HG03097 (cell line): ENCODE measurements around the gene SRL.
"Not testable (repeated sequence)": the region's sequence is repeated elsewhere in the genome, so short reads cannot be mapped to it uniquely, and the experiment has no call there.

Source experiments
- ATAC-seq: cut with Tn5 transposase; IDR thresholded peaks from one replicate; pipeline ENCODE4 v1.9.1; 2021; ENCODE audit not compliant: unreplicated experiment, low FRiP score

The SRL gene

GRCh38 chr16:4175849-4176248 is 66.0 kb downstream of the SRL start:
- no peak for ATAC-seq

GRCh38 chr16:4172070-4172469 is 69.8 kb downstream of the SRL start:
- ATAC-seq: no peak

GRCh38 chr16:4169415-4169814 is 72.5 kb downstream of the SRL start:
- no peak for ATAC-seq

- no peak for ATAC-seq
Measured at GRCh38 chr16:4166821-4167220, 75.1 kb downstream of the SRL start.

- no peak for ATAC-seq
Measured at GRCh38 chr16:4160658-4161430, 81.0 kb downstream of the SRL start.

- ATAC-seq: no peak
Measured at GRCh38 chr16:4159726-4160125, 82.2 kb downstream of the SRL start.

GRCh38 chr16:4158143-4159093 is 83.5 kb downstream of the SRL start:
- ATAC-seq: no peak

- no peak for ATAC-seq
Measured at GRCh38 chr16:4157376-4157825, 84.5 kb downstream of the SRL start.

GRCh38 chr16:4156503-4156902 is 85.4 kb downstream of the SRL start:
- ATAC-seq: not testable (repeated sequence)

GRCh38 chr16:4153364-4153763 is 88.5 kb downstream of the SRL start:
- not testable (repeated sequence) for ATAC-seq

GRCh38 chr16:4152267-4152666 is 89.6 kb downstream of the SRL start:
- ATAC-seq: no peak

- ATAC-seq: no peak
Measured at GRCh38 chr16:4147236-4147635, 94.6 kb downstream of the SRL start.

- ATAC-seq: no peak
Measured at GRCh38 chr16:4142268-4142667, 99.6 kb downstream of the SRL start.

- ATAC-seq: no peak
Measured at GRCh38 chr16:4141604-4142003, 100.3 kb downstream of the SRL start.

- ATAC-seq: no peak
Measured at GRCh38 chr16:4140652-4141051, 101.2 kb downstream of the SRL start.

GRCh38 chr16:4139968-4140367 is 101.9 kb downstream of the SRL start:
- ATAC-seq: no peak
